Measurements from ENCODE around the gene SMIM3. TPM values are rescaled to one million over a fixed set of nuclear protein-coding genes. Genes with fewer than 3 reads are reported as not detected.

The SMIM3 gene
- total and polyA plus RNA-seq, 8 donors: 14.0 to 20.1 (median 16.7) TPM

DNA sequence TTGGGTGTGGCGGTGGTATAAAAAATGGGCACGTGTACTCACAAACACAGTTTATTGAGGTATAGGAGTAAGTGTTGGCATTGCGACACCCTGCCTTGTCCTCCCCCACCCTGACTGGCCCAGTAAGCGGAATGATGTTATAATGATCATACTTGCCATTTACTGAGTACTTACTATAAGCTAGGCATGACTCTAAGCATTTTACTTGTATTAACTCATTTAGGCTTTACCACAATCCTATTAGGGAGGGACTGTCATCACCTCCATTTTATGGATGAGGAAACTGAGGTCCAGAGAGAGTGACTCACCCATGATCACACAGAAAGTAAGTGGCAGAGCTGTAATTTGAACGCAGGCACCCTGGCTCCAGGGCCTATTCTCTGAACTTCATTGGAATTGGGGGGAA lies 2.3 kb downstream of the SMIM3 start:
- DNase-seq: no peak
- Histone ChIP-seq H3K4me3 (peak overlapping the region in 1 of 2 donors; percentile 59), H3K4me1 (peaks cover 31 to 76% of the 10 kb centered on the region in 2 donors), H3K27me3 (no peaks in the 10 kb centered on the region), H3K36me3 (no peaks in the 10 kb centered on the region), H3K9me3 (no peaks in the 10 kb centered on the region), H3K27ac (peak overlapping the region; percentile 74 to 82)
- ATAC-seq: no peak
- intact Hi-C loops (cut with DNase I): no loop called here
- TF ChIP-seq CTCF (IDR thresholded peaks at IDR 0.05): no peak

DNA sequence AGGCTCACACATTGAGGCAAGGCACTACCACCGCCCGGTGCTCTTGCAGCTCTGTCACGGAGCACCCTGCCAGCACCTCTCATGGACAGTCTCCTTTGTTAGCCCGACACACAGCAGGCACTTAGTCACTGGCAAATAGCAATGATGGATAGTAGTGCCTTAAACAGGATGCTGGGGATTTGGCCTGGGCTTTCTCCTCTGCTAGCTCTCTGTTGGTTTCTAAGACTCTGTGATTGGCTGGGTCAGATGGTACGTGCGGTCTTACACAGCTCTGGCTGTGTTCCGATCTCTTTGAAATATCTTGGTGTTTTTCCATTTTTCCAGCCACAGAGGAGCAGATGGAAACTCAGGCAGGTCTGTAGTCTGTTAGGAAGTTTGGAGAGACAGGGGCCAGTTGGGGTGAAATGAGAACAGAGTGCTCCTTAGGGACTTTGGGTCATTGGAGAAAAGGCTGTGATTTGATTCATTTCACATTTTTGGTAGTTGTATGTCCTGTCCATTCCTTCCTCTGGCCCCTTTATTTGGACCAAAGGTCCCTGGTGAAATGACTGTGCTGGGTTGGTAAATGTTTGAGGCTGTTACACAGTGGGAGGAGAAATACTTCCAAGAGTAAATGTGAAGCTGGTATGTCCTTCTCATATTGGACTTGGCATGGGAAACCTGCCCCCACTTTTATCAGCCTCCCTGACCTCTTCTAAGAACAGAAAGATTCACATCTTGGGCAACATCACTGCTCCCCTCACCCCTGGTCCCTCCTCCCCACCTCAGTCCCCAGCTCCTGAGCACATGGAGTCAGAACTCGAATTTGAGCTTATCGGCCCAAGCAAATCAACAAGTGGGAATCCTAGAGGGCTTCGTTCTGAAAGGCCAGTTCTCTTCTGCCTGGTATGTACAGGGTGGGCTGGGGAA lies 3.4 kb downstream of the SMIM3 start:
- no peak for TF ChIP-seq CTCF (IDR thresholded peaks at IDR 0.05)
- intact Hi-C loops (cut with DNase I): no loop called here
- peak overlapping the region; percentile 74 to 82 for H3K27ac ChIP-seq
- ATAC-seq (no peak), DNase-seq (peak in 1 of 4 donors; percentile 35)
- no peaks in the 10 kb centered on the region for H3K27me3 ChIP-seq
- no peak overlapping the region for H3K4me3 ChIP-seq
- H3K36me3 ChIP-seq: no peaks in the 10 kb centered on the region
- H3K4me1 ChIP-seq: peaks cover 31 to 84% of the 10 kb centered on the region in 2 donors
- no peaks in the 10 kb centered on the region for H3K9me3 ChIP-seq

- Histone ChIP-seq H3K27me3 (no peaks in the 10 kb centered on the region), H3K36me3 (no peaks in the 10 kb centered on the region), H3K4me1 (peaks cover 30 to 89% of the 10 kb centered on the region in 2 donors), H3K27ac (peak overlapping the region; percentile 74 to 82), H3K9me3 (no peaks in the 10 kb centered on the region), H3K4me3 (no peak overlapping the region)
- intact Hi-C loops (cut with DNase I): no loop called here
- no peak for TF ChIP-seq CTCF (IDR thresholded peaks at IDR 0.05)
- DNase-seq (no peak), ATAC-seq (no peak)
Observed at GRCh38 chr5:150782850-150783249, 4.3 kb downstream of the SMIM3 start.

DNA sequence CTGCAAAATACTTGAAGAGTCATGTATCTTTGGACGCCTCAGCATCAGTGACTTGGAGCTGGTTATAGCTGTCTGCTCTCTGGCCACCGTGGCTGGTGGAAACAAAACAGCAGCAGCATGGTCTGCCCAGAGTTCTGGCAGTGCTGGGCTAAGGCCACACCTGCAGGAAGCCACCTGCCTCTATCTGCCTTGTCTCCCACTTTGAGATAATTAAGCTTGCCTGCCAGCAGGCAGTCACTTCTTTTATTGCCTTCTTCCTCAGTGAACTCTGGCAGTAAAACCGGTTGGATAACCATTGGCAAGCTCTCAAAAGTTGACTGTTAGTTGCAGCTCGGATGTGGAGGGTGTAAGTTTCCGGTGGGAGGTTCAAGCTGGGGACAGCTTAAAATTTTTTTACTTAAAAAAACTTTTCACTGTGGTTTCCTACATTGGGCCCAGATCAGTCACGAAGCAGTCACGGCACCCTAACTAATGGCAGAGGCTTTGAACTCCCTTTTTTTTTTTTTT lies 4.9 kb downstream of the SMIM3 start:
- intact Hi-C loops (cut with DNase I): no loop called here
- H3K9me3 ChIP-seq: no peaks in the 10 kb centered on the region
- no peaks in the 10 kb centered on the region for H3K27me3 ChIP-seq
- peak; percentile 43 for ATAC-seq
- peaks cover 26 to 91% of the 10 kb centered on the region in 2 donors for H3K4me1 ChIP-seq
- no peaks in the 10 kb centered on the region for H3K36me3 ChIP-seq
- peak overlapping the region; percentile 74 to 82 for H3K27ac ChIP-seq
- H3K4me3 ChIP-seq: no peak overlapping the region
- peak in 3 of 4 donors; percentile 62 to 93 (median 79) for DNase-seq
- TF ChIP-seq CTCF (IDR thresholded peaks at IDR 0.05): no peak

GRCh38 chr5:150785950-150786349 lies 7.4 kb downstream of the SMIM3 start:
- intact Hi-C loops (cut with DNase I): no loop called here
- Histone ChIP-seq H3K27me3 (no peaks in the 10 kb centered on the region), H3K4me1 (peaks cover 24 to 97% of the 10 kb centered on the region in 2 donors), H3K9me3 (no peaks in the 10 kb centered on the region), H3K27ac (no peak overlapping the region), H3K4me3 (no peak overlapping the region), H3K36me3 (no peaks in the 10 kb centered on the region)
- no peak for DNase-seq
- TF ChIP-seq CTCF (IDR thresholded peaks at IDR 0.05): no peak
- ATAC-seq: no peak

Data from left lung (tissue), 10 donors.